ENCODE results near the gene RCSD1.

RCSD1 gene

DNA sequence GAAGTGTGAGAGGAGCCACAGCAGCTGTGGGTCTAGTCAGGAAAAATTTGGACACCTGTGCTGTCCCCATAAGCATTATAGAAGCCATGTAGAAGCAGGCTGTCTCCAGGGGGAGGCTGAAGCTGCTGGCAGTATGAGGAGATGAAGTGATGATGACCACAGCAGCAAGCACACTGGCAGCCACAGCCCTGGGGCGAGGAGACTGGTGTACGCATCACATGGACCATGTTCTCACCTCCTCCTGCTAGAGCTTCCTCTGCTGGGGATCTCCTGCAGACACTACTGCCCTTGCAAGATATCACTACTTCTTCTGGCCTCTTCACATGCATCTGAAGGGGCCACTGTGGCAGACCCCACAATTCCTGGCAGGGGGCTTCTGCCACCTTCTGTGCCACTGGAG is 42.7 kb upstream of the RCSD1 start:
- Histone ChIP-seq H3K27ac (ENCODE audit: low read length, poor library complexity, severe bottlenecking) (no peak overlapping the region), H3K14ac (ENCODE audit: low read length in 2 of 2) (no peak overlapping the region), H3K4ac (ENCODE audit: low read depth in 1 of 2, low read length in 2 of 2) (no peak overlapping the region), H3K4me1 (ENCODE audit: control insufficient read depth, insufficient read depth, low read depth, low read length) (no peaks in the 10 kb centered on the region), H3K36me3 (ENCODE audit: control insufficient read depth in 1 of 2, insufficient read depth in 2 of 2, low read depth in 1 of 2, low read length in 2 of 2) (no peaks in the 10 kb centered on the region), H2AK5ac (ENCODE audit: low read length, severe bottlenecking) (no peak overlapping the region), H2BK15ac (ENCODE audit: low read depth, poor library complexity, severe bottlenecking) (no peak overlapping the region), H3K79me1 (replicated peaks; ENCODE audit: low read length, poor library complexity, severe bottlenecking) (no peaks in the 10 kb centered on the region), H2BK5ac (ENCODE audit: low read depth, low read length, poor library complexity, severe bottlenecking) (no peak overlapping the region), H4K8ac (ENCODE audit: low read length) (no peak overlapping the region), H2BK120ac (ENCODE audit: low read depth, low read length) (no peak overlapping the region), H3K27me3 (ENCODE audit: control insufficient read depth in 1 of 2, insufficient read depth in 1 of 2, low read length in 2 of 2) (peaks cover 0 to 17% of the 10 kb centered on the region in 2 experiments), H3K23ac (ENCODE audit: low read length in 2 of 2) (peak overlapping the region in 1 of 2 experiments; percentile 78), H3K9ac (ENCODE audit: low read length) (no peak overlapping the region), H2BK12ac (ENCODE audit: low read length in 2 of 2) (no peak overlapping the region), H3K4me2 (ENCODE audit: low read length, poor library complexity, severe bottlenecking) (no peak overlapping the region), H2AFZ (ENCODE audit: low read depth, low read length) (no peak overlapping the region), H3K4me3 (ENCODE audit: insufficient read depth in 1 of 2, low read depth in 1 of 2, low read length in 2 of 2) (no peak overlapping the region), H3K9me3 (ENCODE audit: control insufficient read depth, low read length) (no peaks in the 10 kb centered on the region), H4K91ac (ENCODE audit: low read length) (no peak overlapping the region), H3K18ac (ENCODE audit: low read depth in 1 of 2, low read length in 2 of 2) (no peak overlapping the region)
- 96% methylated on average over 2 of the region's 2 CpGs for WGBS
- no peak for DNase-seq

GRCh38 chr1:167587872-167588271 is 42.2 kb upstream of the RCSD1 start:
- no peak overlapping the region for H4K91ac ChIP-seq (ENCODE audit: low read length)
- H3K4ac ChIP-seq (ENCODE audit: low read depth in 1 of 2, low read length in 2 of 2): no peak overlapping the region
- H2AK5ac ChIP-seq (ENCODE audit: low read length, severe bottlenecking): no peak overlapping the region
- H3K4me1 ChIP-seq (ENCODE audit: control insufficient read depth, insufficient read depth, low read depth, low read length): no peaks in the 10 kb centered on the region
- no peak overlapping the region for H3K4me3 ChIP-seq (ENCODE audit: insufficient read depth in 1 of 2, low read depth in 1 of 2, low read length in 2 of 2)
- no peak overlapping the region for H3K23ac ChIP-seq (ENCODE audit: low read length in 2 of 2)
- no peak overlapping the region for H3K9ac ChIP-seq (ENCODE audit: low read length)
- H3K18ac ChIP-seq (ENCODE audit: low read depth in 1 of 2, low read length in 2 of 2): no peak overlapping the region
- no peak for DNase-seq
- H4K8ac ChIP-seq (ENCODE audit: low read length): no peak overlapping the region
- peaks cover 0 to 17% of the 10 kb centered on the region in 2 experiments for H3K27me3 ChIP-seq (ENCODE audit: control insufficient read depth in 1 of 2, insufficient read depth in 1 of 2, low read length in 2 of 2)
- H2BK15ac ChIP-seq (ENCODE audit: low read depth, poor library complexity, severe bottlenecking): no peak overlapping the region
- H2BK12ac ChIP-seq (ENCODE audit: low read length in 2 of 2): no peak overlapping the region
- no peaks in the 10 kb centered on the region for H3K9me3 ChIP-seq (ENCODE audit: control insufficient read depth, low read length)
- no peak overlapping the region for H3K4me2 ChIP-seq (ENCODE audit: low read length, poor library complexity, severe bottlenecking)
- H3K27ac ChIP-seq (ENCODE audit: low read length, poor library complexity, severe bottlenecking): no peak overlapping the region
- 86% methylated on average over 1 of the region's 1 CpG for WGBS
- no peak overlapping the region for H2AFZ ChIP-seq (ENCODE audit: low read depth, low read length)
- H2BK5ac ChIP-seq (ENCODE audit: low read depth, low read length, poor library complexity, severe bottlenecking): no peak overlapping the region
- no peaks in the 10 kb centered on the region for H3K79me1 ChIP-seq (replicated peaks; ENCODE audit: low read length, poor library complexity, severe bottlenecking)
- no peak overlapping the region for H3K14ac ChIP-seq (ENCODE audit: low read length in 2 of 2)
- H2BK120ac ChIP-seq (ENCODE audit: low read depth, low read length): no peak overlapping the region
- H3K36me3 ChIP-seq (ENCODE audit: control insufficient read depth in 1 of 2, insufficient read depth in 2 of 2, low read depth in 1 of 2, low read length in 2 of 2): no peaks in the 10 kb centered on the region

- Histone ChIP-seq H3K23ac (ENCODE audit: low read length in 2 of 2) (no peak overlapping the region), H3K14ac (ENCODE audit: low read length in 2 of 2) (no peak overlapping the region), H3K4me2 (ENCODE audit: low read length, poor library complexity, severe bottlenecking) (no peak overlapping the region), H2AK5ac (ENCODE audit: low read length, severe bottlenecking) (no peak overlapping the region), H3K36me3 (ENCODE audit: control insufficient read depth in 1 of 2, insufficient read depth in 2 of 2, low read depth in 1 of 2, low read length in 2 of 2) (no peaks in the 10 kb centered on the region), H3K18ac (ENCODE audit: low read depth in 1 of 2, low read length in 2 of 2) (no peak overlapping the region), H2BK5ac (ENCODE audit: low read depth, low read length, poor library complexity, severe bottlenecking) (no peak overlapping the region), H3K27ac (ENCODE audit: low read length, poor library complexity, severe bottlenecking) (no peak overlapping the region), H3K4me1 (ENCODE audit: control insufficient read depth, insufficient read depth, low read depth, low read length) (no peaks in the 10 kb centered on the region), H2BK12ac (ENCODE audit: low read length in 2 of 2) (no peak overlapping the region), H3K27me3 (ENCODE audit: control insufficient read depth in 1 of 2, insufficient read depth in 1 of 2, low read length in 2 of 2) (peaks cover 0 to 17% of the 10 kb centered on the region in 2 experiments), H2BK120ac (ENCODE audit: low read depth, low read length) (no peak overlapping the region), H2BK15ac (ENCODE audit: low read depth, poor library complexity, severe bottlenecking) (no peak overlapping the region), H3K4ac (ENCODE audit: low read depth in 1 of 2, low read length in 2 of 2) (no peak overlapping the region), H3K9me3 (ENCODE audit: control insufficient read depth, low read length) (no peaks in the 10 kb centered on the region), H4K8ac (ENCODE audit: low read length) (no peak overlapping the region), H3K4me3 (ENCODE audit: insufficient read depth in 1 of 2, low read depth in 1 of 2, low read length in 2 of 2) (no peak overlapping the region), H3K79me1 (replicated peaks; ENCODE audit: low read length, poor library complexity, severe bottlenecking) (no peaks in the 10 kb centered on the region), H3K9ac (ENCODE audit: low read length) (no peak overlapping the region), H2AFZ (ENCODE audit: low read depth, low read length) (no peak overlapping the region), H4K91ac (ENCODE audit: low read length) (no peak overlapping the region)
- DNase-seq: no peak
- WGBS: 88% methylated on average over 1 of the region's 2 CpGs
These were observed 41.7 kb upstream of the RCSD1 start for GRCh38 chr1:167588361-167588760.

DNA sequence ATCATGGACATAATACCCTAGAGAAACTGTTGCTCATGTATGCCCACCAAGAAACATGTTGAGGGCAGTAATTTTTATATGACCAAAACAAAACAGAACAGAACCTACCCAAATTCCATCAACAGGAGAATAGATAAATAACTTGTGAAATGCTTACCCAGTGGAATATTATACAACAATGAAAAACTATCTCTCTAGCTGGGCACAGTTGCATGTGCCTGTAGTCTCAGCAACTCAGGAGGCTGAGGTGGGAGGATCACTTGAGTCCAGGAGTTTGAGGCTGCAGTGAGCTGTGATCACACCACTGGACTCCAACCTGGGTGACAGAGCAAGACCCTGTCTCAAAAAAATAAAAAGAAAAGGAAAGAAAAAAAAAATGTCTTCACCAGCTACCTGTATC is 37.6 kb upstream of the RCSD1 start:
- no peaks in the 10 kb centered on the region for H3K79me1 ChIP-seq (replicated peaks; ENCODE audit: low read length, poor library complexity, severe bottlenecking)
- H3K4me1 ChIP-seq (ENCODE audit: control insufficient read depth, insufficient read depth, low read depth, low read length): no peaks in the 10 kb centered on the region
- H3K36me3 ChIP-seq (ENCODE audit: control insufficient read depth in 1 of 2, insufficient read depth in 2 of 2, low read depth in 1 of 2, low read length in 2 of 2): no peaks in the 10 kb centered on the region
- no peak overlapping the region for H3K23ac ChIP-seq (ENCODE audit: low read length in 2 of 2)
- no peaks in the 10 kb centered on the region for H3K9me3 ChIP-seq (ENCODE audit: control insufficient read depth, low read length)
- no peak overlapping the region for H3K4me2 ChIP-seq (ENCODE audit: low read length, poor library complexity, severe bottlenecking)
- H3K27ac ChIP-seq (ENCODE audit: low read length, poor library complexity, severe bottlenecking): no peak overlapping the region
- no peak overlapping the region for H4K8ac ChIP-seq (ENCODE audit: low read length)
- no peak overlapping the region for H3K4me3 ChIP-seq (ENCODE audit: insufficient read depth in 1 of 2, low read depth in 1 of 2, low read length in 2 of 2)
- no peak overlapping the region for H3K4ac ChIP-seq (ENCODE audit: low read depth in 1 of 2, low read length in 2 of 2)
- H4K91ac ChIP-seq (ENCODE audit: low read length): no peak overlapping the region
- H3K18ac ChIP-seq (ENCODE audit: low read depth in 1 of 2, low read length in 2 of 2): no peak overlapping the region
- H2BK15ac ChIP-seq (ENCODE audit: low read depth, poor library complexity, severe bottlenecking): no peak overlapping the region
- H3K14ac ChIP-seq (ENCODE audit: low read length in 2 of 2): no peak overlapping the region
- DNase-seq: no peak
- no peak overlapping the region for H2BK5ac ChIP-seq (ENCODE audit: low read depth, low read length, poor library complexity, severe bottlenecking)
- no peak overlapping the region for H2AK5ac ChIP-seq (ENCODE audit: low read length, severe bottlenecking)
- peaks cover 2 to 14% of the 10 kb centered on the region in 2 experiments for H3K27me3 ChIP-seq (ENCODE audit: control insufficient read depth in 1 of 2, insufficient read depth in 1 of 2, low read length in 2 of 2)
- no peak overlapping the region for H3K9ac ChIP-seq (ENCODE audit: low read length)
- no peak overlapping the region for H2BK12ac ChIP-seq (ENCODE audit: low read length in 2 of 2)
- H2BK120ac ChIP-seq (ENCODE audit: low read depth, low read length): no peak overlapping the region
- no peak overlapping the region for H2AFZ ChIP-seq (ENCODE audit: low read depth, low read length)

All from mesenchymal stem cell (in vitro differentiated cells and primary cell).